ENCODE data around the gene CAMK1D. TPM values are rescaled to one million over a fixed set of nuclear protein-coding genes. Genes with fewer than 3 reads are reported as not detected.

Gene CAMK1D
- total and polyA plus RNA-seq, 2 of the 4 experiments (the other 2 are of a cell fraction): 5.0 to 5.3 TPM

GRCh38 chr10:12428447-12429135, 79.2 kb downstream of the CAMK1D start:
- dilution Hi-C loops (cut with HindIII; ENCODE audit: low sequenced_read_pairs, unreplicated experiment) (no loop called here), in situ Hi-C loops (cut with MboI; ENCODE audit: low sequenced_read_pairs) (no loop called here), intact Hi-C loops (cut with micrococcal nuclease) (no loop called here)
- no peak overlapping the region for H2BK20ac ChIP-seq (ENCODE audit: low read depth, low read length)
- no peak overlapping the region for H3K4ac ChIP-seq (ENCODE audit: low read depth, low read length)
- H2BK5ac ChIP-seq (ENCODE audit: low read depth, low read length, poor library complexity, severe bottlenecking): no peak overlapping the region
- H3K79me1 ChIP-seq (ENCODE audit: low read depth in 1 of 2, low read length in 2 of 2): no peaks in the 10 kb centered on the region
- H3K9ac ChIP-seq (ENCODE audit: low read depth, low read length): no peak overlapping the region
- WGBS, 2 experiments (ENCODE audit: extremely low coverage in 2 of 2, insufficient read length in 1 of 2): 86% methylated on average over 2 of the region's 16 CpGs; no CpG with 5 or more reads in 1 of the 2 experiments
- H2BK120ac ChIP-seq (ENCODE audit: low read depth, low read length): no peak overlapping the region
- DNase-seq (no peak), ATAC-seq (ENCODE audit: low read depth) (no peak)
- POLR2A ChIA-PET (ENCODE audit: unreplicated experiment): no interaction called here
- no peak overlapping the region for H2AK9ac ChIP-seq (replicated peaks; ENCODE audit: low read depth, low read length, poor library complexity)
- H4K5ac ChIP-seq (ENCODE audit: low read depth, low read length): no peak overlapping the region
- no peak overlapping the region for H3K4me3 ChIP-seq (ENCODE audit: insufficient read depth, low read depth, low read length)
- H3K36me3 ChIP-seq (ENCODE audit: control insufficient read depth, insufficient read depth, low read length): no peaks in the 10 kb centered on the region
- TF ChIP-seq RAD21 (IDR thresholded peaks at IDR 0.05; ENCODE audit: low read length): no peak
- peaks cover 17% of the 10 kb centered on the region for H3K27me3 ChIP-seq (ENCODE audit: control insufficient read depth, insufficient read depth, low read length)
- no peaks in the 10 kb centered on the region for H3K4me1 ChIP-seq (ENCODE audit: control insufficient read depth, insufficient read depth, low read length)
- no peak overlapping the region for H3K23ac ChIP-seq (ENCODE audit: low read depth, low read length)
- no peak overlapping the region for H2AK5ac ChIP-seq (ENCODE audit: low read depth, low read length)
- H3K27ac ChIP-seq (ENCODE audit: insufficient read depth, low read length): no peak overlapping the region
- peaks cover 3% of the 10 kb centered on the region for H4K20me1 ChIP-seq (ENCODE audit: insufficient read depth, low read length)
- no peak overlapping the region for H2AFZ ChIP-seq (replicated peaks; ENCODE audit: low read length, poor library complexity)
- no peak overlapping the region for H4K91ac ChIP-seq (ENCODE audit: insufficient read depth, low read depth, low read length)
- H3K9me3 ChIP-seq (ENCODE audit: control insufficient read depth, insufficient read depth, low read length): no peaks in the 10 kb centered on the region
- H3K56ac ChIP-seq (ENCODE audit: extremely low read depth, insufficient read depth, low read length): no peak overlapping the region
- no peak overlapping the region for H3K4me2 ChIP-seq (ENCODE audit: low read depth, low read length)
- BruUV-seq (replicated peaks): no TSS peak
- CTCF ChIA-PET: interaction anchor here (0.8 kb wide), 1 partner anchor 194 kb away, joined by 3 read pairs; no protein-coding TSS in a partner anchor
- H2BK15ac ChIP-seq (ENCODE audit: low read depth, low read length): no peak overlapping the region
- H3K9me1 ChIP-seq (ENCODE audit: insufficient read depth, low read length): no peaks in the 10 kb centered on the region; the same call in 1 of the 2 replicates
- no peak overlapping the region for H3K18ac ChIP-seq (ENCODE audit: low read depth, low read length)
- H3K14ac ChIP-seq (replicated peaks; ENCODE audit: low read depth, low read length): no peak overlapping the region
- no peak overlapping the region for H4K8ac ChIP-seq (ENCODE audit: low read depth in 2 of 2, low read length in 2 of 2)

Measured in IMR-90 (cell line).